H1 (cell line): ENCODE results near the gene PFDN4. TPM values are rescaled to one million over a fixed set of nuclear protein-coding genes. Genes with fewer than 3 reads are reported as not detected.

Source experiments
- CBX5 ChIP-seq: fragments of 300-800, 300-1000 bp; sonication (generic); IDR thresholded peaks from 2 replicates; pipeline ENCODE4 v1.7.1; 2016; ENCODE audit warnings: antibody characterized with exemption, low read length, low read depth
- CHD1 ChIP-seq: IDR thresholded peaks from 2 replicates; pipeline ENCODE4 v1.6.1; 2012; ENCODE audit warnings: low read depth, low read length, improper control_type of control experiment
- EGR1 ChIP-seq: IDR thresholded peaks from 2 replicates; pipeline ENCODE4 v1.6.1; 2011; ENCODE audit warnings: low read depth, low read length, borderline replicate concordance
- JUN ChIP-seq: IDR thresholded peaks from 2 replicates; pipeline ENCODE4 v1.6.1; 2011; ENCODE audit warnings: low read depth, mild to moderate bottlenecking, improper control_type of control experiment, low read length
- KDM1A ChIP-seq: fragments of 200-600, 300-600 bp; sonication (generic); IDR thresholded peaks from 2 replicates; pipeline ENCODE4 v1.7.1; 2016; ENCODE audit warnings: mild to moderate bottlenecking, low read length, borderline replicate concordance
- MAFK ChIP-seq: IDR thresholded peaks from 2 replicates; pipeline ENCODE4 v1.6.1; 2012; ENCODE audit warnings: low read depth, mild to moderate bottlenecking, improper control_type of control experiment, low read length
- PHF8 ChIP-seq: fragments of 200-600 bp; sonication (generic); conservative IDR thresholded peaks from 2 replicates; pipeline ENCODE4 v1.7.1; 2012; ENCODE audit warnings: low read depth, mild to moderate bottlenecking, inconsistent platforms, low read length, moderate library complexity
- POU5F1 ChIP-seq: IDR thresholded peaks from 2 replicates; pipeline ENCODE4 v1.6.1; 2011; ENCODE audit warnings: low read depth, mild to moderate bottlenecking, low read length, moderate library complexity
- RXRA ChIP-seq: IDR thresholded peaks from 2 replicates; pipeline ENCODE4 v1.6.1; 2011; ENCODE audit warnings: low read depth, mild to moderate bottlenecking, low read length, moderate library complexity; ENCODE audit not compliant: insufficient read depth
- TAF1 ChIP-seq: IDR thresholded peaks from 2 replicates; pipeline ENCODE4 v1.6.1; 2011; ENCODE audit warnings: mild to moderate bottlenecking, low read depth, low read length
- TAF7 ChIP-seq: optimal IDR thresholded peaks from 2 replicates; pipeline ENCODE3; 2011; ENCODE audit warnings: low read depth, mild to moderate bottlenecking, inconsistent platforms, low read length, moderate library complexity, borderline replicate concordance
- TCF12 ChIP-seq: IDR thresholded peaks from 2 replicates; pipeline ENCODE4 v1.6.1; 2011; ENCODE audit warnings: low read depth, mild to moderate bottlenecking, low read length
- ZNF274 ChIP-seq: IDR thresholded peaks from 2 replicates; pipeline ENCODE4 v1.7.0; 2012; ENCODE audit warnings: low read length, borderline replicate concordance; ENCODE audit errors: extremely low read depth
- polyA plus RNA-seq, 7 experiments: library from polyadenylated mRNA; depleted of rRNA in 3 of 7; stranded (reverse) in 5 of 7; unstranded in 2 of 7; fragments of >200 nt in 5 of 7; fragments of 200-250 nt in 2 of 7; gene quantifications; 1 replicate in 5 of 7; 2 replicates in 1 of 7; 4 replicates in 1 of 7; pipeline versions ENCODE4 v1.2.1 to v1.2.3, GENCODE V29; 2011 to 2013; ENCODE audit warnings: missing spikeins in 2 of 7, mixed read lengths in 2 of 7
- total RNA-seq: library from RNA; stranded (reverse); fragmentation: NEBNext Ultra II Directional; extraction: Animal tissue kit (Norgen Biotek cat#: 25700); gene quantifications from 2 replicates; pipeline ENCODE4 v1.2.1, GENCODE V29; 2021

PFDN4 gene
- total and polyA plus RNA-seq, 2 of the 8 experiments (the other 6 are each of a cell fraction or from before 2014, with no cell fraction given) = 41.9 to 96.8 TPM

DNA sequence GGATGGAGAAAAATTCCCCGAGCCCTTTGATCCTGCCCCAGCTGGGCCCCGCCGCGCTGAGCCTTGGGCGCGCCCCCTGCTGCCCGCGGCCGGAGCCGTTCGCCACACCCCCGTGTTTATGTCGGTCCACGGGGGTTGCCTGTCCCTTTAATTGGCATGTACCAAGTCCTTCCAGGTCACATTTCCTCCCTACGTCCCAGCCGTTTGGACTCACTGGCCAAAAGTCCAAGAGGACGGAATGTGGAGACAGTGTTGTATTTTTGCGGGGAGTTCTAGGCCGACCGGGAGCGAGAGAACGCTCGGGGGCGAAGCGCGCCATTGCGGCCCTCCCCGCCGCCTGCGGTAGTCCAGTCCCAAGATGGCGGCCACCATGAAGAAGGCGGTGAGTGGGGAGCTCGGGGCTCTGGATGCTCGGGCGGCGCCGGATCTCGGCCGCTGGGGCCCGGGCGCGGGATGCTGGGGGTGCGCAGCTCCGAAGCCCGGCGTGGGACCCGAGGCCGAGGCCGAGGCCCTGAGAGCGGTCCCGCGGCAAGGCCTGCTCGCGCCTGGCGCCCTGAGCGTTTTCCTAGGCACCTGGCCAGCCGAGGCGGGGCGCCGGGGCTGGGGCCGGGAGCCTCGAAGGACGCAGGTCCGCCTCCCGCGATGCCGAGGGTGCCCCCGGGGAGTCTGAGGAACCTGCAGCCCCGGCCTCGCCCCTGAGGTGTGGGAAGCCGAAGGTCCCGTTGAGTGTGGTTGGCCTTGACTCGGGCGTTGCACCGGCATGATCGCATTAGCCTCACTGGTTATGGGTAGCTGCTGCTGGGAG is at the start of gene PFDN4 (continued):
- TF ChIP-seq TAF7 = peak; percentile 77
- no peak for TF ChIP-seq TCF12
- TF ChIP-seq MAFK = no peak
- TF ChIP-seq EGR1 = no peak
- no peak for TF ChIP-seq KDM1A
- no peak for TF ChIP-seq JUN
- peak; percentile 81 for TF ChIP-seq PHF8
- TF ChIP-seq CBX5 = no peak
- TF ChIP-seq RXRA = no peak
- TF ChIP-seq ZNF274 = no peak
- peak; percentile 94 for TF ChIP-seq TAF1
- TF ChIP-seq POU5F1 = no peak
- peak; percentile 95 for TF ChIP-seq CHD1
